Measurements from ENCODE around the gene NCOR1. TPM values are rescaled to one million over a fixed set of nuclear protein-coding genes. Genes with fewer than 3 reads are reported as not detected.

NCOR1 gene
- total RNA-seq, 1 experiment from 2014 or later: 56.9 TPM

DNA sequence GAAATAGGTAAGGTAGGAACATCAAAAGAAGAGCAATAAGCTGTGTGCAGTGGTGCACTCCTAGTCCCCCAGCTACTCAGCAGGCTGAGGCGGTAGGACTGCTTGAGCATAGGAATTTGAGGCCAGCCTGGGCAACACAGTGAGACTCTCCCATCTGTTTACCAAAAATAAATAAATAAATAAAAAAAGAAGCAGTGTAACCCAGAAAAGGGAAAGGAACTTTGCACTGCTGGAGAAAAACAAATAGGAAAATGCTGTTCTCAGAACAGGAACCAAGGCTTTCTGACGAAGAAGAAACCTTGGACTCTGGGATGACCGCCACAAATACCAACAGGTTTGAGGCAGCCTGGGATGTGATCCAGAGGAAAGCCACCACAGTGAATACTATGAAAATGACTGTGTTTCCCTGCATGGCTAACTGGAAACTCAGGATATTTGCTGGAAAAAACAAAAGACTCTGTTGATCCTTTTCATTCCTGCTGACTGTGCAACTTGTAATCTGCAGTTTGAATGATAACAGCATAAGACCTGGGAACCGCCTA, 174.6 kb downstream of the NCOR1 start:
- Histone ChIP-seq H3K4me3 (no peak overlapping the region), H3K36me3 (peaks cover 86% of the 10 kb centered on the region), H3K27me3 (replicated peaks) (no peaks in the 10 kb centered on the region), H3K4me1 (replicated peaks) (no peaks in the 10 kb centered on the region), H3K27ac (no peak overlapping the region), H3K9me3 (replicated peaks) (peaks cover 6% of the 10 kb centered on the region; the same call in 1 of the 2 replicates)
- DNase-seq (ENCODE audit: low read depth in 1 of 2, low spot score in 2 of 2): no peak

DNA sequence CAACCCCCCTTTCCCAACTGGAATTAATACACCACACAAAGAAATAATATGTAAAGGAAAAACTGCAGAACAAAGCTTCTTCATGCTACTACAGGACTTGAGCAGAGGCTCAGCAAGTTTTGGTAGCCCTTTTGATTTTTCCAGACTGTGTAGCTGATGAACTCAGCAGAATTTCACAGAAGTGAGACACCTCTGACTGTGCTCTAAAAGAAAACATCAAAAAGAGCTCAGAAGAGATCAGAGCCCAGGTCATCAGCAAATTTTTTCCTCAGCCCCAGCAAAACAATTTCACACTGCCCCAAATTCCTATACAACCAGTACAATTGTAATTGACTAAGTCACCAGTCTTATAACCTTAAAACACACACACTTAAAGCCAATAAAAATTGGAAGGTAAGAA, 177.7 kb downstream of the NCOR1 start:
- DNase-seq (ENCODE audit: low read depth in 1 of 2, low spot score in 2 of 2): no peak
- H3K27ac ChIP-seq: no peak overlapping the region
- peaks cover 6% of the 10 kb centered on the region; the same call in 1 of the 2 replicates for H3K9me3 ChIP-seq (replicated peaks)
- H3K27me3 ChIP-seq (replicated peaks): no peaks in the 10 kb centered on the region
- no peak overlapping the region for H3K4me3 ChIP-seq
- H3K4me1 ChIP-seq (replicated peaks): no peaks in the 10 kb centered on the region
- H3K36me3 ChIP-seq: peaks cover 84% of the 10 kb centered on the region

GRCh38 chr17:16036261-16036660, 179.1 kb downstream of the NCOR1 start:
- H3K36me3 ChIP-seq: peaks cover 88% of the 10 kb centered on the region
- no peak overlapping the region for H3K4me3 ChIP-seq
- H3K9me3 ChIP-seq (replicated peaks): peaks cover 6% of the 10 kb centered on the region; the same call in 1 of the 2 replicates
- H3K27ac ChIP-seq: no peak overlapping the region
- no peaks in the 10 kb centered on the region for H3K4me1 ChIP-seq (replicated peaks)
- no peaks in the 10 kb centered on the region for H3K27me3 ChIP-seq (replicated peaks)
- DNase-seq (ENCODE audit: low read depth in 1 of 2, low spot score in 2 of 2): no peak

GRCh38 chr17:16033729-16034349, 181.5 kb downstream of the NCOR1 start:
- Histone ChIP-seq H3K9me3 (replicated peaks) (peaks cover 6% of the 10 kb centered on the region; the same call in 1 of the 2 replicates), H3K36me3 (peaks cover 87% of the 10 kb centered on the region), H3K27ac (no peak overlapping the region), H3K27me3 (replicated peaks) (no peaks in the 10 kb centered on the region), H3K4me1 (replicated peaks) (peaks cover 7% of the 10 kb centered on the region), H3K4me3 (no peak overlapping the region)
- DNase-seq (ENCODE audit: low read depth in 1 of 2, low spot score in 2 of 2): no peak

DNA sequence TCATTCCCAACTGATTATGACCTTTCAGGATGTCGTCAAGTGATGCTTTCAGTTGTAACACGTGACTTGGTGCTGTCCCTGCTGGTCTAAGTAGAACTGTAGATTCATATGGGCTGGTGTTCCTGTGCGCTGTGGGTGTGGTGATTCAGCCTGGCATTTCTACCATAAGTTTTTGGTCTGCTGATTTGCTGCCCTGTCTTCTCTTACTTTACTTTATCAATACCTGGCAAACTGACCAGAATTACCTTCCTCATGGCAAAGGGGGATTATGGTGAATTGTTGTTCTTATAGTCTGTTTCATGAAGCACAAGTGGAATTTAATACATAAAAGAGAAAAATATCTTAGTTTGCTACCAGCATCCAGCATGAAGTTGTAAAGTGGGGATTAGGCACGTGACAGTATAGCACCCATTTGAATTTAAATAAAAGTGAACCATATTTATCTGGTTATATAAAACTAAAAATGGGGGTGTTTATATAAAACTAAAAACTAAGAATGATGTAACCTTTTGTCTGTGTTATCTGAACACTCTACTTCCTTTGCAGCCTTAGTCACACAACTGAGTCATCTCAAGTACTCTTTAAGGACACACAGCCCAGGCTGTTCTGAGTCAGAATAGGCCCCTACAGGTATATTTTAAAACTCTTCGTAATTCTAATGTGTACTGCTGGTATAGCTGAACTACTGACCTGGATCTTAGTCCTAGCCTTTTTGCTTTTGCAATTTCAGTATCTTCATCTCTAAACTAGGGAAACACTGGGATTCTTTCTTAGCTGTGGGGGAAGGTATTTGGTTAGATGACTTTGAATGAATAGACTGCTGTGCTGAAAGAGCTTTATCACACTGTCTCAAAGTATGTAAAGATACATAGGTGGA, 187.4 kb downstream of the NCOR1 start:
- Histone ChIP-seq H3K4me1 (replicated peaks) (peaks cover 22% of the 10 kb centered on the region), H3K9me3 (replicated peaks) (no peaks in the 10 kb centered on the region), H3K36me3 (peaks cover 89% of the 10 kb centered on the region), H3K27ac (peak overlapping the region; percentile 73), H3K27me3 (replicated peaks) (no peaks in the 10 kb centered on the region), H3K4me3 (no peak overlapping the region)
- peak; percentile 66 to 67 for DNase-seq (ENCODE audit: low read depth in 1 of 2, low spot score in 2 of 2)

DNA sequence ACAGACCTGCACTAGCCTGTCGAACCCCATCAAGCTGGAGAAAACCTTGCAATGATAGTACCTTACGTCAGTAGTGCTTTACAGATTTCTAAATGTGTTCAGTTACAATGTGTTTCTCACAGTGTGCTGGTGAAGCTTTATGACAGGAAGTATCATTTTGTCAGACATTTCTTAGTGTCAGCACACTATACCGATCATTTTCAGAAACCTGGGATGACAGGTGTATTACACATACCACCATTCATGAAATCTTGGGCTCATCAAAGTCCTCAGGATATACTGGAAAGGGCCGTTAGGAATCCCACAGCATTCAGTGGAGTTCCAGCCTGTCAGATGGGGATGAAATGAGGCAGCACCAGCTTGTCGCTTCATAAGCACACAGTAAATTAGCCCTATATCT, 188.4 kb downstream of the NCOR1 start:
- Histone ChIP-seq H3K27ac (no peak overlapping the region), H3K4me3 (no peak overlapping the region), H3K4me1 (replicated peaks) (peaks cover 22% of the 10 kb centered on the region), H3K27me3 (replicated peaks) (no peaks in the 10 kb centered on the region), H3K9me3 (replicated peaks) (no peaks in the 10 kb centered on the region), H3K36me3 (peaks cover 89% of the 10 kb centered on the region)
- no peak for DNase-seq (ENCODE audit: low read depth in 1 of 2, low spot score in 2 of 2)

DNA sequence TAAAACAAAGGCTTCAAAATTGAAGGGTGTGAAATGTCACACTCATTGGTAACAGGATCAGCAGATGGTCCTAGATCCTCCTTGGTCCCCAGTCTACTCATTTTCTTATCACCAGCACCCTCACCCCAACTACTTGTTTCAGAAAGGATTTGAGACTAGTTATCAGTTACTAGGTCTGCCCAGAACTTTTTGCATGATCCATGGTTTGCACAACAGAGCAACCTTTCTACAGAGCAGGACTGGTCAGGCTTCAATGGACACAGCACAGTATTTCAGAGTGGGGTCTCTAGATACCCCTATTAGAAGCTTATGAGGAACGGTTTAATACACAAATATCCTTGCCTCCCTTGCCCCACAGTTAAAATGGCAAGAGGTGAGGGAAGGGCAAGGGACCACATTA, 190.1 kb downstream of the NCOR1 start:
- Histone ChIP-seq H3K27ac (no peak overlapping the region), H3K36me3 (peaks cover 88% of the 10 kb centered on the region), H3K9me3 (replicated peaks) (no peaks in the 10 kb centered on the region), H3K27me3 (replicated peaks) (no peaks in the 10 kb centered on the region), H3K4me1 (replicated peaks) (peaks cover 22% of the 10 kb centered on the region), H3K4me3 (no peak overlapping the region)
- no peak for DNase-seq (ENCODE audit: low read depth in 1 of 2, low spot score in 2 of 2)

DNA sequence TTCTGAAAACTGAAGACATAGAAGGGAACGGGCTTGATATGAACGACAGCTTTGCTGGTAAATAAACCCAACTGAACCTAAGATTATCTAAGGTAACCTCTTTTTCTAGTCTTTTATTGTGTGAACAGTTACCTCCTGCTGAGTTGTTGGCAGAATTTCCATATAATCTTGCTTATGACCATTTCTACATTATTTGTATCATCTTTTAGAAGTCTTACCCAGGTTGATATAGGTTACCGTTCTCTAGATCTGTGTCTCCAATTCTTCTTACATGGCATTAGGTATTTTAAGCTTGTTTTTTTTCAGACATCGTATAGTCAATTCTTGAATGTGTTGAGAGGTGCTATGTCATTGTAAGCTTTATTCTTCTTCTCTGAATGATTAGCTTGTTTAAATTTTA, 191.5 kb downstream of the NCOR1 start:
- no peaks in the 10 kb centered on the region for H3K27me3 ChIP-seq (replicated peaks)
- peaks cover 87% of the 10 kb centered on the region for H3K36me3 ChIP-seq
- H3K27ac ChIP-seq: no peak overlapping the region
- H3K9me3 ChIP-seq (replicated peaks): no peaks in the 10 kb centered on the region
- H3K4me1 ChIP-seq (replicated peaks): peaks cover 15% of the 10 kb centered on the region
- DNase-seq (ENCODE audit: low read depth in 1 of 2, low spot score in 2 of 2): no peak
- H3K4me3 ChIP-seq: no peak overlapping the region

GRCh38 chr17:16019347-16019746, 196.0 kb downstream of the NCOR1 start:
- H3K9me3 ChIP-seq (replicated peaks): no peaks in the 10 kb centered on the region
- no peak overlapping the region for H3K4me3 ChIP-seq
- DNase-seq (ENCODE audit: low read depth in 1 of 2, low spot score in 2 of 2): no peak
- H3K4me1 ChIP-seq (replicated peaks): peaks cover 3% of the 10 kb centered on the region; the same call in 1 of the 2 replicates
- H3K27ac ChIP-seq: no peak overlapping the region
- H3K27me3 ChIP-seq (replicated peaks): no peaks in the 10 kb centered on the region
- peaks cover 78% of the 10 kb centered on the region for H3K36me3 ChIP-seq

DNA sequence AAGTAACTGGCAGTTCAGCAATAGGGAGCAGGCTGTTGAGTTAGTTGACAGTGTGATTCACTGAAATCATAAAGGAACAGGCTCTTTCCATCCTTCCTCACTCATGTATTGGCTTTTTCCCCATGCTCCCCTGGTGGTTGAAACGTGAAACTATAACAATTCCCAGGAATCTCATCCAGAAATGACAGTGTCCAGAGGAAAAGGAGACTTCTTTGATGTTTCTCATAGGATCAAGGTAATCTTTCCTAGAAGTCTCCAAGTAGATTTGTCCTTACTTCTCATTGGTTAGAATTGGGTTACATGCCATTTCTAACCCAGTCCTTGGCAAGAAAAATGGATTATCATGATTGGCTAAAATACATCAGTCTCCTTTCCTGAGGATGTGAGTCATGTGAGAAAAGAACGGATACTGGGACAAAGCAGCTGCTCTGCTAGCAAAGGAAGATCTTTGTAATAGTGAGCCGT, 201.4 kb downstream of the NCOR1 start:
- DNase-seq (ENCODE audit: low read depth in 1 of 2, low spot score in 2 of 2): peak in 1 of 2 experiments; percentile 63
- peaks cover 8% of the 10 kb centered on the region; the same call in 1 of the 2 replicates for H3K4me1 ChIP-seq (replicated peaks)
- H3K4me3 ChIP-seq: no peak overlapping the region
- H3K27me3 ChIP-seq (replicated peaks): no peaks in the 10 kb centered on the region
- no peaks in the 10 kb centered on the region for H3K9me3 ChIP-seq (replicated peaks)
- H3K36me3 ChIP-seq: peaks cover 66% of the 10 kb centered on the region
- no peak overlapping the region for H3K27ac ChIP-seq

GRCh38 chr17:16007439-16007838, 207.9 kb downstream of the NCOR1 start:
- no peak overlapping the region for H3K27ac ChIP-seq
- H3K9me3 ChIP-seq (replicated peaks): no peaks in the 10 kb centered on the region
- no peaks in the 10 kb centered on the region for H3K4me1 ChIP-seq (replicated peaks)
- peaks cover 85% of the 10 kb centered on the region for H3K36me3 ChIP-seq
- no peak overlapping the region for H3K4me3 ChIP-seq
- no peak for DNase-seq (ENCODE audit: low read depth in 1 of 2, low spot score in 2 of 2)
- no peaks in the 10 kb centered on the region for H3K27me3 ChIP-seq (replicated peaks)

DNA sequence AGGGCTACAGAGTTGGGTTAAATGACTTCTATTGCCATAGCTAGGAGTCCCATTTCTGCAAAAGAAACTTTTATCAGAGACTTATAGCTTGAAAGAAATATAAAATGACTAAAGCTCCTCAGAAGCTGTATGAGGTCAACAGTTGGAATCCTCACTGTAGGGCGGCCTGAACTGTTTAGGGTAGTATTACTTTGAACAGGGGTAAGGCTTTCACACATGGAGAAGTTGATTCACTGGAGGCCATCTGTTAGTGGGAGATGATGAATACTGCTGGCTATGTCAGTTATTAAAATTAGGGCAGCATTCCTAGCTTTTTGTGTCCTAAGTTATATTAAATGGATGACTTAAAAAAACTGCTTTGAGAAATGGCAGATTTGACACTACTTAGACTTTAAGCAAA, 209.7 kb downstream of the NCOR1 start:
- H3K36me3 ChIP-seq: peaks cover 91% of the 10 kb centered on the region

GRCh38 chr17:16003841-16004240, 211.5 kb downstream of the NCOR1 start:
- Histone ChIP-seq H3K36me3 (peaks cover 80% of the 10 kb centered on the region), H3K27me3 (replicated peaks) (no peaks in the 10 kb centered on the region), H3K27ac (no peak overlapping the region), H3K4me3 (no peak overlapping the region), H3K9me3 (replicated peaks) (no peaks in the 10 kb centered on the region; the same call in 1 of the 2 replicates), H3K4me1 (replicated peaks) (peaks cover 16% of the 10 kb centered on the region)
- no peak for DNase-seq (ENCODE audit: low read depth in 1 of 2, low spot score in 2 of 2)

More for the DNA sequence above, 209.7 kb downstream of the NCOR1 start:
- Histone ChIP-seq H3K27me3 (replicated peaks) (no peaks in the 10 kb centered on the region), H3K9me3 (replicated peaks) (no peaks in the 10 kb centered on the region; the same call in 1 of the 2 replicates), H3K4me1 (replicated peaks) (peaks cover 13% of the 10 kb centered on the region), H3K4me3 (no peak overlapping the region), H3K27ac (no peak overlapping the region)
- no peak for DNase-seq (ENCODE audit: low read depth in 1 of 2, low spot score in 2 of 2)
